HepG2 (cell line): Measurements from ENCODE around the gene SRPRA. TPM values are rescaled to one million over a fixed set of nuclear protein-coding genes. Genes with fewer than 3 reads are reported as not detected.

ENCODE experiments used
- CHD4 ChIP-seq: fragments of 200-600 bp; sonication (generic); IDR thresholded peaks from 2 replicates; pipeline ENCODE4 v1.7.0; 2017; ENCODE audit warnings: mild to moderate bottlenecking, low read length, borderline replicate concordance
- FOXK2 ChIP-seq: fragments of 450-650 bp; IDR thresholded peaks from 2 replicates; pipeline ENCODE4 v1.6.1; 2016
- KAT7 ChIP-seq: IDR thresholded peaks from 2 replicates; pipeline ENCODE4 v1.6.1; 2018; ENCODE audit warnings: borderline replicate concordance, missing compliant biosample characterization
- KLF16 ChIP-seq, 2 experiments: sonication (generic) in 1 of 2; formaldehyde crosslinking in 1 of 2; IDR thresholded peaks; 2 replicates each; pipeline versions ENCODE4 v1.6.1 to v1.8.0; 2016 to 2023; ENCODE audit warnings: missing genetic modification reagents in 2 of 2, missing compliant biosample characterization in 1 of 2
- PAF1 ChIP-seq: IDR thresholded peaks from 2 replicates; pipeline ENCODE4 v1.6.1; 2016; ENCODE audit warnings: missing genetic modification reagents, missing compliant biosample characterization
- PBX2 ChIP-seq: IDR thresholded peaks from 2 replicates; pipeline ENCODE4 v1.6.1; 2016; ENCODE audit warnings: control low read depth
- RARG ChIP-seq: sonication (generic); formaldehyde crosslinking; IDR thresholded peaks from 2 replicates; pipeline ENCODE4 v1.4.0; 2020; ENCODE audit warnings: low read depth, mild to moderate bottlenecking, missing genetic modification reagents
- RBM39 ChIP-seq: fragments of 200-400 bp; formaldehyde crosslinking; IDR thresholded peaks from one replicate; pipeline ENCODE4 v1.6.1; 2018; ENCODE audit warnings: antibody characterized with exemption, mild to moderate bottlenecking, low read depth, low read length; ENCODE audit not compliant: poor library complexity, severe bottlenecking
- REXO4 ChIP-seq: sonication (generic); formaldehyde crosslinking; IDR thresholded peaks from 2 replicates; pipeline ENCODE4 v1.8.0; 2022; ENCODE audit warnings: missing genetic modification reagents, mild to moderate bottlenecking, borderline replicate concordance
- RFXAP ChIP-seq: sonication (generic); formaldehyde crosslinking; IDR thresholded peaks from 2 replicates; pipeline ENCODE4 v1.4.0; 2020; ENCODE audit warnings: missing genetic modification reagents, borderline replicate concordance
- SMYD3 ChIP-seq: sonication (generic); formaldehyde crosslinking; IDR thresholded peaks from 2 replicates; pipeline ENCODE4 v1.8.1; 2023; ENCODE audit warnings: mild to moderate bottlenecking, missing genetic modification reagents
- SP5 ChIP-seq: IDR thresholded peaks from 2 replicates; pipeline ENCODE4 v1.6.1; 2016; ENCODE audit warnings: low read depth, borderline replicate concordance
- TCF7L2 ChIP-seq: IDR thresholded peaks from 2 replicates; pipeline ENCODE4 v1.6.1; 2011; ENCODE audit warnings: mild to moderate bottlenecking, low read depth, low read length, moderate library complexity
- UBTF ChIP-seq: sonication (generic); formaldehyde crosslinking; IDR thresholded peaks from 2 replicates; pipeline ENCODE4 v1.4.0; 2020; ENCODE audit warnings: mild to moderate bottlenecking, missing genetic modification reagents
- ZFP41 ChIP-seq: sonication (generic); formaldehyde crosslinking; IDR thresholded peaks from 2 replicates; pipeline ENCODE4 v1.4.0; 2020; ENCODE audit warnings: mild to moderate bottlenecking, missing genetic modification reagents, borderline replicate concordance
- ZFX ChIP-seq: sonication (generic); formaldehyde crosslinking; IDR thresholded peaks from 2 replicates; pipeline ENCODE4 v1.4.0; 2020; ENCODE audit warnings: mild to moderate bottlenecking, low read depth, missing genetic modification reagents, moderate library complexity
- ZKSCAN5 ChIP-seq: sonication (generic); formaldehyde crosslinking; IDR thresholded peaks from 2 replicates; pipeline ENCODE4 v1.5.1; 2020; ENCODE audit warnings: mild to moderate bottlenecking, missing genetic modification reagents
- ZMYM2 ChIP-seq: sonication (generic); formaldehyde crosslinking; IDR thresholded peaks from 2 replicates; pipeline ENCODE4 v1.8.0; 2022; ENCODE audit warnings: mild to moderate bottlenecking, missing genetic modification reagents
- ZMYM4 ChIP-seq: sonication (generic); formaldehyde crosslinking; IDR thresholded peaks from 2 replicates; pipeline ENCODE4 v1.8.1; 2023; ENCODE audit warnings: mild to moderate bottlenecking, missing genetic modification reagents
- ZNF10 ChIP-seq: sonication (generic); formaldehyde crosslinking; IDR thresholded peaks from 2 replicates; pipeline ENCODE4 v1.4.0; 2020; ENCODE audit warnings: mild to moderate bottlenecking, low read depth, missing genetic modification reagents, borderline replicate concordance
- ZNF251 ChIP-seq: sonication (generic); formaldehyde crosslinking; IDR thresholded peaks from 2 replicates; pipeline ENCODE4 v1.9.0; 2021; ENCODE audit warnings: mild to moderate bottlenecking, missing genetic modification reagents
- ZNF280D ChIP-seq: sonication (generic); formaldehyde crosslinking; IDR thresholded peaks from 2 replicates; pipeline ENCODE4 v1.5.1; 2020; ENCODE audit warnings: mild to moderate bottlenecking, missing genetic modification reagents
- ZNF564 ChIP-seq: sonication (generic); formaldehyde crosslinking; IDR thresholded peaks from 2 replicates; pipeline ENCODE4 v1.8.1; 2023; ENCODE audit warnings: mild to moderate bottlenecking, missing genetic modification reagents
- ZNF607 ChIP-seq: sonication (generic); formaldehyde crosslinking; IDR thresholded peaks from 2 replicates; pipeline ENCODE4 v1.5.1; 2020; ENCODE audit warnings: missing genetic modification reagents, mild to moderate bottlenecking, borderline replicate concordance
- polyA plus RNA-seq, 8 experiments: library from polyadenylated mRNA; depleted of rRNA in 3 of 8; stranded (reverse) in 7 of 8; unstranded in 1 of 8; fragments of >200 nt; fragmentation: Illumina TruSeq in 4 of 8; extraction: Trizol in 4 of 8; gene quantifications; 2 replicates each; pipeline versions ENCODE4 v1.2.1 to v1.2.3, GENCODE V29; 2011 to 2016; ENCODE audit warnings: low read depth in 4 of 8, missing spikeins in 1 of 8, mixed read lengths in 1 of 8; ENCODE audit not compliant: insufficient read depth in 1 of 8
- total RNA-seq, 5 experiments: library from RNA; depleted of rRNA; stranded (reverse); fragments of >200 nt; fragmentation: Illumina TruSeq; extraction: Trizol; gene quantifications; 2 replicates each; pipeline ENCODE4 v1.2.3, GENCODE V29; 2016; ENCODE audit warnings: low read depth in 1 of 5

SRPRA gene
- total and polyA plus RNA-seq, 2 of the 13 experiments (the other 11 are each of a cell fraction or from before 2014, with no cell fraction given) = 27.7 to 64.6 TPM

- TF ChIP-seq FOXK2 (no peak), ZKSCAN5 (0 out of 2 replicates have a peak, but pooled peaks have one; percentile 46), RARG (CRISPR knock-in tag) (0 out of 2 replicates have a peak, but pooled peaks have one; percentile 79), ZFX (CRISPR knock-in tag) (peak; percentile 100), TCF7L2 (no peak), ZMYM4 (peak; percentile 73), ZFP41 (CRISPR knock-in tag) (no peak; the same call in 1 of the 2 replicates), ZMYM2 (CRISPR knock-in tag) (no peak), REXO4 (CRISPR knock-in tag) (peak; percentile 67; the same call in 1 of the 2 replicates), ZNF564 (CRISPR knock-in tag) (peak; percentile 84; the same call in 1 of the 2 replicates), KLF16 (CRISPR knock-in tag; IDR thresholded peaks at IDR 0.05) (peak in 1 of 2 experiments; percentile 95; a peak in 3 of 4 replicates), PBX2 (CRISPR knock-in tag) (no peak), SP5 (CRISPR knock-in tag) (peak; percentile 60; the same call in 1 of the 2 replicates), ZNF280D (peak; percentile 41; the same call in 1 of the 2 replicates), UBTF (CRISPR knock-in tag) (peak; percentile 95), SMYD3 (no peak), PAF1 (no peak), KAT7 (CRISPR knock-in tag) (peak; percentile 78; the same call in 1 of the 2 replicates), RFXAP (peak; percentile 78; the same call in 1 of the 2 replicates), ZNF251 (CRISPR knock-in tag) (no peak; the same call in 1 of the 2 replicates), RBM39 (peak; percentile 94), CHD4 (no peak), ZNF607 (CRISPR knock-in tag) (peak; percentile 96), ZNF10 (CRISPR knock-in tag) (no peak)
Measured at GRCh38 chr11:126303623-126304456, 35.1 kb upstream of the SRPRA start, which contains the start of gene DCPS (continued).
